GM23338 (cell line): ENCODE results near the gene LRRC19. TPM values are rescaled to one million over a fixed set of nuclear protein-coding genes. Genes with fewer than 3 reads are reported as not detected.

Experiments used
- ATAC-seq: fragments of 200-7000 bp; cut with Tn5 transposase; 3 replicates; pipeline ENCODE4 v1.9.1; 2020
- DNase-seq: peaks from one replicate; pipeline ENCODE4 v3.0.0-alpha.2; 2015; ENCODE audit warnings: low spot score
- H2AFZ ChIP-seq: fragments of 200-600 bp; sonication (generic); 2 replicates; pipeline ENCODE4 v1.8.0; 2016; ENCODE audit warnings: antibody characterized with exemption, mild to moderate bottlenecking, moderate library complexity
- H3F3A ChIP-seq: fragments of 200-600 bp; sonication (generic); replicated peaks from 2 replicates; pipeline ENCODE4 v1.8.0; 2017; ENCODE audit warnings: antibody characterized with exemption, mixed run types, low read depth
- H3K27ac ChIP-seq: fragments of 200-600 bp; sonication (generic); 2 replicates; pipeline ENCODE4 v1.6.1; 2016; ENCODE audit warnings: low read depth
- H3K27me3 ChIP-seq: fragments of 200-600 bp; sonication (generic); 2 replicates; pipeline ENCODE4 v1.8.0; 2016; ENCODE audit warnings: mild to moderate bottlenecking, mixed run types, moderate library complexity; ENCODE audit not compliant: insufficient read depth
- H3K36me3 ChIP-seq: fragments of 200-600 bp; sonication (generic); 2 replicates; pipeline ENCODE4 v1.8.0; 2016; ENCODE audit warnings: mild to moderate bottlenecking; ENCODE audit not compliant: insufficient read depth
- H3K4me1 ChIP-seq: fragments of 200-600 bp; sonication (generic); 2 replicates; pipeline ENCODE4 v1.8.0; 2016; ENCODE audit warnings: mild to moderate bottlenecking, moderate library complexity; ENCODE audit not compliant: insufficient read depth
- H3K4me2 ChIP-seq: fragments of 200-600 bp; sonication (generic); 2 replicates; pipeline ENCODE4 v1.7.1; 2017; ENCODE audit warnings: mixed run types
- H3K4me3 ChIP-seq: fragments of 200-600 bp; sonication (generic); 2 replicates; pipeline ENCODE4 v1.6.1; 2016; ENCODE audit warnings: mixed run types
- H3K79me2 ChIP-seq: fragments of 200-600 bp; sonication (generic); replicated peaks from 2 replicates; pipeline ENCODE4 v1.8.0; 2017; ENCODE audit warnings: mild to moderate bottlenecking; ENCODE audit not compliant: insufficient read depth
- H3K9me2 ChIP-seq: fragments of 200-600 bp; sonication (generic); 2 replicates; pipeline ENCODE4 v1.8.0; 2017; ENCODE audit not compliant: insufficient read depth
- H4K20me1 ChIP-seq: fragments of 200-600 bp; sonication (generic); replicated peaks from 2 replicates; pipeline ENCODE4 v1.8.0; 2017; ENCODE audit warnings: mild to moderate bottlenecking; ENCODE audit not compliant: insufficient read depth
- H3K27ac Mint-ChIP-seq: 2 replicates; pipeline ENCODE4 v1.8.0; 2020; ENCODE audit warnings: inconsistent platforms, mild to moderate bottlenecking, moderate library complexity, mixed read lengths
- H3K27me3 Mint-ChIP-seq: 3 replicates; pipeline ENCODE4 v1.8.0; 2022; ENCODE audit warnings: low read depth, mild to moderate bottlenecking, moderate library complexity, mixed read lengths, inconsistent platforms; ENCODE audit not compliant: insufficient read depth, poor library complexity
- H3K36me3 Mint-ChIP-seq: 3 replicates; pipeline ENCODE4 v1.8.0; 2021; ENCODE audit warnings: low read depth, mild to moderate bottlenecking, inconsistent platforms, moderate library complexity, mixed read lengths
- H3K4me1 Mint-ChIP-seq: 3 replicates; pipeline ENCODE4 v1.8.0; 2020; ENCODE audit warnings: mild to moderate bottlenecking, inconsistent platforms, mixed read lengths
- H3K4me3 Mint-ChIP-seq: 3 replicates; pipeline ENCODE4 v1.8.0; 2021; ENCODE audit warnings: moderate library complexity, mild to moderate bottlenecking, inconsistent platforms, mixed read lengths
- H3K9me3 Mint-ChIP-seq: 3 replicates; pipeline ENCODE4 v1.8.0; 2020; ENCODE audit warnings: moderate library complexity, mild to moderate bottlenecking, inconsistent platforms, mixed read lengths
- EZH2 ChIP-seq: fragments of 200-600 bp; sonication (generic); IDR thresholded peaks from one replicate; pipeline ENCODE4 v1.8.0; 2017; ENCODE audit warnings: antibody characterized with exemption, mild to moderate bottlenecking, low read depth; ENCODE audit not compliant: unreplicated experiment
- EZH2phosphoT487 ChIP-seq: fragments of 200-600 bp; sonication (generic); IDR thresholded peaks from one replicate; pipeline ENCODE4 v1.8.1; 2018; ENCODE audit warnings: antibody characterized with exemption; ENCODE audit not compliant: unreplicated experiment
- JUNB ChIP-seq: IDR thresholded peaks from one replicate; pipeline ENCODE4 v1.6.1; 2016; ENCODE audit warnings: antibody characterized with exemption; ENCODE audit not compliant: unreplicated experiment
- STAT1 ChIP-seq: IDR thresholded peaks from one replicate; pipeline ENCODE4 v1.6.1; 2016; ENCODE audit warnings: antibody characterized with exemption; ENCODE audit not compliant: unreplicated experiment
- ZNF331 ChIP-seq: fragments of 250-450 bp; sonication (Bioruptor Pico); IDR thresholded peaks from 2 replicates; pipeline ENCODE4 v1.5.0; 2020; ENCODE audit warnings: low read depth, mild to moderate bottlenecking, moderate library complexity
- polyA plus RNA-seq: library from polyadenylated mRNA; unstranded; fragments of >200 nt; fragmentation: Nextera tagmentation; extraction: Ambion mirVana; gene quantifications from 2 replicates; pipeline ENCODE4 v1.2.1, GENCODE V29; 2016
- total RNA-seq: library from RNA; depleted of rRNA; stranded (reverse); fragments of >200 nt; shearing (Covaris generic); gene quantifications from 2 replicates; pipeline ENCODE4 v1.2.3, GENCODE V29; 2014
- TF ChIP-seq, protein P1 (sequence below): IDR thresholded peaks from one replicate; pipeline ENCODE4 v1.6.1; 2018; ENCODE audit warnings: antibody characterized with exemption; ENCODE audit not compliant: unreplicated experiment
- TF ChIP-seq, protein P2 (sequence below), 2 experiments: fragments of 200-600 bp in 1 of 2; sonication (generic) in 1 of 2; conservative IDR thresholded peaks; 2 replicates each; pipeline versions ENCODE4 v1.5.1 to v1.6.1; 2016 to 2017; ENCODE audit warnings: antibody characterized with exemption in 2 of 2, low read depth in 2 of 2, mild to moderate bottlenecking in 2 of 2, moderate library complexity in 1 of 2
- TF ChIP-seq, protein P3 (sequence below): IDR thresholded peaks from 2 replicates; pipeline ENCODE4 v1.6.1; 2016; ENCODE audit warnings: antibody characterized with exemption

LRRC19 gene
- total and polyA plus RNA-seq, 2 experiments from 2014 or later, result 0.71 TPM; not detected in 1

DNA sequence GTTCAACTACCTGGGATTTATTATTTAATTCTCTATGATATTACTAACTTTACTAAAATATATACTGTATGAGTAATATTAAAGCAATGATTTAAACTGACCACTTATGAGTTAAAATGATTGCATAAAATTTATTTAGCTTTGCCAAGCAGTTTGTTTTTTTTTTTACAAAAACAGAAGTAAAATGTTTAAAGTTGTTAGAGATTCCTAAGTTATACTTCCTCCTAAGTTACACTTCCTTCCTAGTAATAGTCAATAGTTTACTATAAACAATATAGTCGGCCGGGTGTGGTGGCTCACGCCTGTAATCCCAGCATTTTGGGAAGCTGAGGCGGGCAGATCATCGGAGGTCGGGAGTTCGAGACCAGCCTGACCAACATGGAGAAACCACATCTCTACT, 23.7 kb upstream of the LRRC19 start (continued):
- TF ChIP-seq, protein P1, sequence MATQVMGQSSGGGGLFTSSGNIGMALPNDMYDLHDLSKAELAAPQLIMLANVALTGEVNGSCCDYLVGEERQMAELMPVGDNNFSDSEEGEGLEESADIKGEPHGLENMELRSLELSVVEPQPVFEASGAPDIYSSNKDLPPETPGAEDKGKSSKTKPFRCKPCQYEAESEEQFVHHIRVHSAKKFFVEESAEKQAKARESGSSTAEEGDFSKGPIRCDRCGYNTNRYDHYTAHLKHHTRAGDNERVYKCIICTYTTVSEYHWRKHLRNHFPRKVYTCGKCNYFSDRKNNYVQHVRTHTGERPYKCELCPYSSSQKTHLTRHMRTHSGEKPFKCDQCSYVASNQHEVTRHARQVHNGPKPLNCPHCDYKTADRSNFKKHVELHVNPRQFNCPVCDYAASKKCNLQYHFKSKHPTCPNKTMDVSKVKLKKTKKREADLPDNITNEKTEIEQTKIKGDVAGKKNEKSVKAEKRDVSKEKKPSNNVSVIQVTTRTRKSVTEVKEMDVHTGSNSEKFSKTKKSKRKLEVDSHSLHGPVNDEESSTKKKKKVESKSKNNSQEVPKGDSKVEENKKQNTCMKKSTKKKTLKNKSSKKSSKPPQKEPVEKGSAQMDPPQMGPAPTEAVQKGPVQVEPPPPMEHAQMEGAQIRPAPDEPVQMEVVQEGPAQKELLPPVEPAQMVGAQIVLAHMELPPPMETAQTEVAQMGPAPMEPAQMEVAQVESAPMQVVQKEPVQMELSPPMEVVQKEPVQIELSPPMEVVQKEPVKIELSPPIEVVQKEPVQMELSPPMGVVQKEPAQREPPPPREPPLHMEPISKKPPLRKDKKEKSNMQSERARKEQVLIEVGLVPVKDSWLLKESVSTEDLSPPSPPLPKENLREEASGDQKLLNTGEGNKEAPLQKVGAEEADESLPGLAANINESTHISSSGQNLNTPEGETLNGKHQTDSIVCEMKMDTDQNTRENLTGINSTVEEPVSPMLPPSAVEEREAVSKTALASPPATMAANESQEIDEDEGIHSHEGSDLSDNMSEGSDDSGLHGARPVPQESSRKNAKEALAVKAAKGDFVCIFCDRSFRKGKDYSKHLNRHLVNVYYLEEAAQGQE, result no peak
- TF ChIP-seq EZH2 (no peak), STAT1 (no peak)
- TF ChIP-seq, protein P2, sequence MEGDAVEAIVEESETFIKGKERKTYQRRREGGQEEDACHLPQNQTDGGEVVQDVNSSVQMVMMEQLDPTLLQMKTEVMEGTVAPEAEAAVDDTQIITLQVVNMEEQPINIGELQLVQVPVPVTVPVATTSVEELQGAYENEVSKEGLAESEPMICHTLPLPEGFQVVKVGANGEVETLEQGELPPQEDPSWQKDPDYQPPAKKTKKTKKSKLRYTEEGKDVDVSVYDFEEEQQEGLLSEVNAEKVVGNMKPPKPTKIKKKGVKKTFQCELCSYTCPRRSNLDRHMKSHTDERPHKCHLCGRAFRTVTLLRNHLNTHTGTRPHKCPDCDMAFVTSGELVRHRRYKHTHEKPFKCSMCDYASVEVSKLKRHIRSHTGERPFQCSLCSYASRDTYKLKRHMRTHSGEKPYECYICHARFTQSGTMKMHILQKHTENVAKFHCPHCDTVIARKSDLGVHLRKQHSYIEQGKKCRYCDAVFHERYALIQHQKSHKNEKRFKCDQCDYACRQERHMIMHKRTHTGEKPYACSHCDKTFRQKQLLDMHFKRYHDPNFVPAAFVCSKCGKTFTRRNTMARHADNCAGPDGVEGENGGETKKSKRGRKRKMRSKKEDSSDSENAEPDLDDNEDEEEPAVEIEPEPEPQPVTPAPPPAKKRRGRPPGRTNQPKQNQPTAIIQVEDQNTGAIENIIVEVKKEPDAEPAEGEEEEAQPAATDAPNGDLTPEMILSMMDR (conservative IDR thresholded peaks at IDR 0.05; ENCODE audit: low read depth in 2 of 2), result no peak

DNA sequence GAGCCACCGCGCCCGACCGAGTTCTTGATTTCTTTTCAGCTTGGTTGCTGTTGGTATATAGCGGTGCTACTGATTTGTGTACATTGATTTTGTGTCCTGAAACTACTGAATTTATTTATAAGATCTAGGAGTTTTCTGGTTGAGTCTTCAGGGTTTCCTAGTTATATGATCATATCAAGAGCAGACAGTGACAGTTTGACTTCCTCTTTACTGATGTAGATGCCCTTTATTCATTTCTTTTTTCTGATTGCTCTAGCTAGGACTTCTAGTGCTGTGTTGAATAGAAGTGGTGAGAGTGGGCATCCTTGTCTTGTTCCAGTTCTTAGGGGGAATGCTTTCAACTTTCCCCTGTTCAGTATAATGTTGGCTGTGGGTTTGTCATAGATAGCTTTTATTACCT, 17.4 kb upstream of the LRRC19 start:
- no peaks in the 10 kb centered on the region for H3K79me2 ChIP-seq
- no peaks in the 10 kb centered on the region for H3K4me1 ChIP-seq
- TF ChIP-seq, protein P2 (conservative IDR thresholded peaks at IDR 0.05; ENCODE audit: low read depth in 2 of 2), result no peak
- TF ChIP-seq STAT1, result no peak
- H3K9me3 Mint-ChIP-seq, result no peaks in the 10 kb centered on the region
- no peak overlapping the region for H3K4me3 Mint-ChIP-seq
- H2AFZ ChIP-seq, result no peak overlapping the region
- no peaks in the 10 kb centered on the region for H3K27me3 Mint-ChIP-seq
- H3K36me3 Mint-ChIP-seq, result peaks cover 12% of the 10 kb centered on the region
- H3K4me1 Mint-ChIP-seq, result no peaks in the 10 kb centered on the region
- H3K4me2 ChIP-seq, result no peak overlapping the region
- no peak for DNase-seq
- H3K27ac ChIP-seq, result no peak overlapping the region
- H3K36me3 ChIP-seq, result no peaks in the 10 kb centered on the region; the same call in 1 of the 2 replicates
- no peaks in the 10 kb centered on the region for H4K20me1 ChIP-seq
- H3K27me3 ChIP-seq, result no peaks in the 10 kb centered on the region
- H3K4me3 ChIP-seq, result no peak overlapping the region
- no peak overlapping the region for H3K27ac Mint-ChIP-seq
- H3K9me2 ChIP-seq, result no peaks in the 10 kb centered on the region
- no peak for ATAC-seq
- H3F3A ChIP-seq, result no peaks in the 10 kb centered on the region

DNA sequence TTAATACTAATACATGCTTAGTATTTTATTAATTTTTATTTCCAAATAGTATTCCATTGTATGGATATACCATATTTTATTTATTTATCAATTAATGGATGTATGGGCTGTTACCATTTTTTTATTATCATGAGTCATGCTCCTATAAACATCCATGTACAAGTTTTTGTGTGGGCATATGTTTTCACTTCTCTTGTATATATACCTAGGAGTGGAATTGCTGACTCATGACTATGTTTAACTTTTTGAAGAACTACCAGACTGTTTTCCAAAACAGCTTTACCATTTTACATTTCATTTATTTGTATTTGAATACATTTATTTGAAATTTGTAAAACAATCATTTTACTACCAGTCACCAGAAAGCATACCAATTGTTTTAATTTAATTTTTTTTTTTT, 14.1 kb upstream of the LRRC19 start:
- Histone ChIP-seq H3K27ac (no peak overlapping the region), H3K9me2 (no peaks in the 10 kb centered on the region), H3K36me3 (no peaks in the 10 kb centered on the region; the same call in 1 of the 2 replicates), H3K4me2 (no peak overlapping the region), H2AFZ (no peak overlapping the region), H3K79me2 (no peaks in the 10 kb centered on the region), H3K27me3 (no peaks in the 10 kb centered on the region), H3K4me1 (no peaks in the 10 kb centered on the region), H3F3A (no peaks in the 10 kb centered on the region), H3K4me3 (no peak overlapping the region), H4K20me1 (no peaks in the 10 kb centered on the region)
- ATAC-seq, result no peak
- Mint-ChIP-seq H3K4me1 (no peaks in the 10 kb centered on the region), H3K4me3 (no peak overlapping the region), H3K27me3 (no peaks in the 10 kb centered on the region), H3K36me3 (peaks cover 8% of the 10 kb centered on the region), H3K27ac (peak overlapping the region; percentile 36; the same call in 1 of the 2 replicates), H3K9me3 (no peaks in the 10 kb centered on the region)
- DNase-seq, result no peak
- TF ChIP-seq, protein P2 (conservative IDR thresholded peaks at IDR 0.05; ENCODE audit: low read depth in 2 of 2), result no peak
- TF ChIP-seq STAT1 (no peak), EZH2 (no peak), JUNB (no peak), EZH2phosphoT487 (no peak), ZNF331 (CRISPR knock-in tag) (no peak)
- TF ChIP-seq, protein P3, sequence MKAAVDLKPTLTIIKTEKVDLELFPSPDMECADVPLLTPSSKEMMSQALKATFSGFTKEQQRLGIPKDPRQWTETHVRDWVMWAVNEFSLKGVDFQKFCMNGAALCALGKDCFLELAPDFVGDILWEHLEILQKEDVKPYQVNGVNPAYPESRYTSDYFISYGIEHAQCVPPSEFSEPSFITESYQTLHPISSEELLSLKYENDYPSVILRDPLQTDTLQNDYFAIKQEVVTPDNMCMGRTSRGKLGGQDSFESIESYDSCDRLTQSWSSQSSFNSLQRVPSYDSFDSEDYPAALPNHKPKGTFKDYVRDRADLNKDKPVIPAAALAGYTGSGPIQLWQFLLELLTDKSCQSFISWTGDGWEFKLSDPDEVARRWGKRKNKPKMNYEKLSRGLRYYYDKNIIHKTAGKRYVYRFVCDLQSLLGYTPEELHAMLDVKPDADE, result no peak
